Measurements from ENCODE around the gene EPC2. TPM values are rescaled to one million over a fixed set of nuclear protein-coding genes. Genes with fewer than 3 reads are reported as not detected.

Gene EPC2
- total and polyA plus RNA-seq, 2 donors (not counting 1 experiment from before 2014, with no cell fraction given): 18.0 to 72.3 TPM

GRCh38 chr2:148622366-148622765 lies 22.2 kb upstream of the EPC2 start:
- H3K36me3 ChIP-seq (replicated peaks in 1 of 2; ENCODE audit: control extremely low read depth in 1 of 2, control insufficient read depth in 1 of 2, extremely low read depth in 1 of 2, insufficient read depth in 2 of 2, low read length in 1 of 2): no peaks in the 10 kb centered on the region
- H3K4me1 ChIP-seq (ENCODE audit: control insufficient read depth in 2 of 2, insufficient read depth in 2 of 2, low read length in 2 of 2): peaks cover 13 to 15% of the 10 kb centered on the region in 2 donors
- H3K79me2 ChIP-seq (ENCODE audit: control insufficient read depth, insufficient read depth, low read length): no peaks in the 10 kb centered on the region
- CTCF ChIA-PET: no interaction called here
- intact Hi-C loops (cut with micrococcal nuclease): no loop called here
- Mint-ChIP-seq H3K4me3 (no peak overlapping the region), H3K9me3 (ENCODE audit: insufficient read depth) (peaks cover 2% of the 10 kb centered on the region), H3K27ac (no peak overlapping the region), H3K27me3 (peaks cover 4% of the 10 kb centered on the region), H3K4me1 (peaks cover 16% of the 10 kb centered on the region)
- no peak overlapping the region for H3K4me3 ChIP-seq (ENCODE audit: control extremely low read depth in 1 of 5, extremely low read depth in 1 of 5, insufficient read depth in 1 of 5, low read depth in 2 of 5, low read length in 4 of 5)
- TF ChIP-seq EZH2 (IDR thresholded peaks at IDR 0.05; ENCODE audit: borderline replicate concordance, insufficient read depth, low read depth, low read length, poor library complexity, severe bottlenecking): no peak
- TF ChIP-seq CTCF (IDR thresholded peaks at IDR 0.05): no peak
- DNase-seq: no peak
- H4K20me1 ChIP-seq (ENCODE audit: control insufficient read depth, insufficient read depth, low read length, poor library complexity, severe bottlenecking): no peaks in the 10 kb centered on the region
- no peak overlapping the region for H3K27ac ChIP-seq (ENCODE audit: low read length in 2 of 2)
- H3K4me2 ChIP-seq (replicated peaks; ENCODE audit: low read depth, low read length, poor library complexity, severe bottlenecking): no peak overlapping the region
- no peak overlapping the region for H2AFZ ChIP-seq (ENCODE audit: insufficient read depth, low read depth, low read length, poor library complexity, severe bottlenecking)
- POLR2A ChIA-PET: interaction anchor here (0.6 kb wide), 1 partner anchor 23 kb away, joined by 3 read pairs; no protein-coding TSS in a partner anchor
- WGBS (ENCODE audit: insufficient coverage): 100% methylated on average over 1 of the region's 3 CpGs
- ATAC-seq (ENCODE audit: low read depth): no peak
- no peak overlapping the region for H3K9ac ChIP-seq (ENCODE audit: low read length)
- no peaks in the 10 kb centered on the region for H3K9me3 ChIP-seq (ENCODE audit: control extremely low read depth in 1 of 3, control insufficient read depth in 2 of 3, insufficient read depth in 1 of 3, low read length in 2 of 3)
- no peaks in the 10 kb centered on the region for H3K27me3 ChIP-seq (replicated peaks in 1 of 4; ENCODE audit: control extremely low read depth in 1 of 4, control insufficient read depth in 3 of 4, insufficient read depth in 4 of 4, low read length in 3 of 4)

GRCh38 chr2:148623086-148623485 lies 21.5 kb upstream of the EPC2 start:
- CTCF ChIA-PET: no interaction called here
- H3K9ac ChIP-seq (ENCODE audit: low read length): no peak overlapping the region

More at GRCh38 chr2:148623086-148623485, 21.5 kb upstream of the EPC2 start:
- Histone ChIP-seq H3K27ac (ENCODE audit: low read length in 2 of 2) (no peak overlapping the region), H4K20me1 (ENCODE audit: control insufficient read depth, insufficient read depth, low read length, poor library complexity, severe bottlenecking) (no peaks in the 10 kb centered on the region), H3K4me2 (replicated peaks; ENCODE audit: low read depth, low read length, poor library complexity, severe bottlenecking) (no peak overlapping the region), H3K79me2 (ENCODE audit: control insufficient read depth, insufficient read depth, low read length) (no peaks in the 10 kb centered on the region), H3K9me3 (ENCODE audit: control extremely low read depth in 1 of 3, control insufficient read depth in 2 of 3, insufficient read depth in 1 of 3, low read length in 2 of 3) (no peaks in the 10 kb centered on the region), H3K36me3 (replicated peaks in 1 of 2; ENCODE audit: control extremely low read depth in 1 of 2, control insufficient read depth in 1 of 2, extremely low read depth in 1 of 2, insufficient read depth in 2 of 2, low read length in 1 of 2) (no peaks in the 10 kb centered on the region), H2AFZ (ENCODE audit: insufficient read depth, low read depth, low read length, poor library complexity, severe bottlenecking) (no peak overlapping the region), H3K4me3 (ENCODE audit: control extremely low read depth in 1 of 5, extremely low read depth in 1 of 5, insufficient read depth in 1 of 5, low read depth in 2 of 5, low read length in 4 of 5) (no peak overlapping the region), H3K4me1 (ENCODE audit: control insufficient read depth in 2 of 2, insufficient read depth in 2 of 2, low read length in 2 of 2) (peaks cover 13 to 15% of the 10 kb centered on the region in 2 donors), H3K27me3 (replicated peaks in 1 of 4; ENCODE audit: control extremely low read depth in 1 of 4, control insufficient read depth in 3 of 4, insufficient read depth in 4 of 4, low read length in 3 of 4) (no peaks in the 10 kb centered on the region)
- H3K27me3 Mint-ChIP-seq: peaks cover 4% of the 10 kb centered on the region
- no peak overlapping the region for H3K27ac Mint-ChIP-seq
- DNase-seq (no peak), ATAC-seq (ENCODE audit: low read depth) (no peak)
- H3K4me3 Mint-ChIP-seq: no peak overlapping the region
- POLR2A ChIA-PET: interaction anchor here (0.6 kb wide), 1 partner anchor 22 kb away, joined by 3 read pairs; no protein-coding TSS in a partner anchor
- intact Hi-C loops (cut with micrococcal nuclease): no loop called here
- peaks cover 2% of the 10 kb centered on the region for H3K9me3 Mint-ChIP-seq (ENCODE audit: insufficient read depth)
- peaks cover 16% of the 10 kb centered on the region for H3K4me1 Mint-ChIP-seq
- TF ChIP-seq CTCF (IDR thresholded peaks at IDR 0.05) (no peak), EZH2 (IDR thresholded peaks at IDR 0.05; ENCODE audit: borderline replicate concordance, insufficient read depth, low read depth, low read length, poor library complexity, severe bottlenecking) (no peak)
